Stimulated activated naive B cell treated with anti-CD40 and anti-IgM and Interleukin-4, amounts not matched to agents 10 μg/mL and 1 μg/mL and 100 μg/mL, for 72 hours (primary cell): ENCODE measurements around the gene MTFP1.
A peak's percentile ranks its signal among the peaks of the same experiment; 100 is the strongest.

Experiments used
- ATAC-seq, 2 donors: fragments of 150-1000 bp; cut with Tn5 transposase; replicated peaks; 2 replicates each; pipeline ENCODE4 v1.10.0; 2021; ENCODE audit warnings: moderate library complexity in 1 of 2
- DNase-seq: peaks from one replicate; pipeline ENCODE4 v3.0.0; 2021
- H3K27ac Mint-ChIP-seq: one replicate; pipeline ENCODE4 v1.8.0; 2022; ENCODE audit warnings: mild to moderate bottlenecking, mixed read lengths
- H3K27me3 Mint-ChIP-seq, 2 donors: one replicate each; pipeline ENCODE4 v1.8.0; 2022; ENCODE audit warnings: mixed read lengths in 2 of 2
- H3K36me3 Mint-ChIP-seq, 2 donors: one replicate each; pipeline ENCODE4 v1.8.0; 2022; ENCODE audit warnings: mixed read lengths in 2 of 2, mild to moderate bottlenecking in 1 of 2
- H3K4me1 Mint-ChIP-seq, 2 donors: one replicate each; pipeline ENCODE4 v1.8.0; 2022; ENCODE audit warnings: mixed read lengths in 2 of 2, mild to moderate bottlenecking in 1 of 2
- H3K4me3 Mint-ChIP-seq, 2 donors: one replicate each; pipeline ENCODE4 v1.8.0; 2022; ENCODE audit warnings: mild to moderate bottlenecking in 2 of 2, mixed read lengths in 2 of 2, moderate library complexity in 1 of 2
- H3K9me3 Mint-ChIP-seq, 2 donors: one replicate each; pipeline ENCODE4 v1.8.0; 2022; ENCODE audit warnings: mixed read lengths in 2 of 2, mild to moderate bottlenecking in 1 of 2

The MTFP1 gene, protein sequence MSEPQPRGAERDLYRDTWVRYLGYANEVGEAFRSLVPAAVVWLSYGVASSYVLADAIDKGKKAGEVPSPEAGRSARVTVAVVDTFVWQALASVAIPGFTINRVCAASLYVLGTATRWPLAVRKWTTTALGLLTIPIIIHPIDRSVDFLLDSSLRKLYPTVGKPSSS

DNA sequence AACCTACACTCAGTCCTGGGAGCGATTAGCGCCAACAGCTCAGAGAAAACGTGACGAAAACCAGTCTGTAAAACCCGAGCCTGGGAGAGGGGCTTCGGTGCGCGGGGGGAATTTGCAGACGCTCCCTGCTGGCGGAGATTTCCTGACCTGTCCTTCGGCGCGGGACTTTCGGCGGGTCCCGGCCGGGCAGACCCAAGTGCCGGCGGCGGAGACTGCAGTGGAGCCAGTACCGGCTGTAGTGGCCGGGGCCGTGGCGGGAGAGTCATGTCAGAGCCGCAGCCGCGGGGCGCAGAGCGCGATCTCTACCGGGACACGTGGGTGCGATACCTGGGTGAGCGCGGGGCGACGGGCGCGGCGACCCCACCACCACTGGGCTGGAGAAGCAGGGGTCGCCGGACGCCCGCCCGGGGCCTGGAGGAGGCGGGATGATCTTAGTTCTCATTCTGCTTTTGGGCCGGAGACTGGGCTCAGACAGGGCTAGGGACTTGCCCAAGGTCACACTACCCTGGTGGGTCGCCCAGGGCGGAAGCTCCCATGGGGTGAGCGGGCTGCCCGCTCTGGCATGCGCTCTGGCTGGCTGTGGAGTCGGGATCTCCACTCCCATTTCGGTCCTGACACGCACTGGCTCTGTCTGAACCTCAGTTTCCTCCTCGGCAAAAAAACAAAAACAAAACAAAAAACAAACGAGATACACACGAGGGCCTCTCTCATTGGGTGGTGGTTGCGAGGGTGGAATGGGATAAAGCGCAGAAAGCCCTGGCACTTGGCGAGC, at the start of gene MTFP1:
TSS of gene MTFP1 (plus strand) at position 153 of the 772 bp plus-strand sequence. CDS start at position 265, 112 bp downstream.
- DNase-seq (peak; percentile 45), ATAC-seq (peak; percentile 13 to 16)
- H3K9me3 Mint-ChIP-seq, result no peaks in the 10 kb centered on the region
- H3K27me3 Mint-ChIP-seq, result no peaks in the 10 kb centered on the region
- H3K27ac Mint-ChIP-seq, result peak within 1 kb of the TSS; percentile 99
- H3K36me3 Mint-ChIP-seq, result peaks cover 11 to 41% of the 10 kb centered on the region in 2 donors
- H3K4me1 Mint-ChIP-seq, result peaks cover 31 to 55% of the 10 kb centered on the region in 2 donors
- peak within 1 kb of the TSS; percentile 88 to 97 for H3K4me3 Mint-ChIP-seq

DNA sequence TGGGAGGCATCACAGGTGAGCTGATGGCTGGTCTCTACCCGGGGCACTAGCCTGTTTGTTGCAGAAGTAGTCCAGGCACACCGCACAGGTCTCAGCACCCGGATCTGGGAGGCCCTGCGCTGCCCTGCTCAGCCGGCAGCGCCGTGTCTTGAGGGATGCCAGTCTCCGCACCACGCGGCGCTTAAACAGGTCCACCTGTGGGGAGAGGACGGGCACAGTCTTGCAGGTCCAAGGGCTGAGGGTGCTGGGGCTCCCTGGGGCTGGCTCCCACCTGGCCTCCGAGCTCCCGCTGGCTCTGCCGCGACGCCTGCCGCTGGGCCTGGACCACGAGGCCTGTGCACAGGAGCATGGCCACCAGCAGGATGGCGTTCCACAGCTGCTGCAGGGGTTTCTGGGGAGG, 45.6 kb upstream of the MTFP1 start:
- H3K36me3 Mint-ChIP-seq, result peaks cover 7 to 28% of the 10 kb centered on the region in 2 donors
- DNase-seq (no peak), ATAC-seq (no peak)
- no peak overlapping the region for H3K4me3 Mint-ChIP-seq
- H3K9me3 Mint-ChIP-seq, result no peaks in the 10 kb centered on the region
- peaks cover 6 to 10% of the 10 kb centered on the region in 2 donors for H3K4me1 Mint-ChIP-seq
- no peak overlapping the region for H3K27ac Mint-ChIP-seq
- H3K27me3 Mint-ChIP-seq, result no peaks in the 10 kb centered on the region

DNA sequence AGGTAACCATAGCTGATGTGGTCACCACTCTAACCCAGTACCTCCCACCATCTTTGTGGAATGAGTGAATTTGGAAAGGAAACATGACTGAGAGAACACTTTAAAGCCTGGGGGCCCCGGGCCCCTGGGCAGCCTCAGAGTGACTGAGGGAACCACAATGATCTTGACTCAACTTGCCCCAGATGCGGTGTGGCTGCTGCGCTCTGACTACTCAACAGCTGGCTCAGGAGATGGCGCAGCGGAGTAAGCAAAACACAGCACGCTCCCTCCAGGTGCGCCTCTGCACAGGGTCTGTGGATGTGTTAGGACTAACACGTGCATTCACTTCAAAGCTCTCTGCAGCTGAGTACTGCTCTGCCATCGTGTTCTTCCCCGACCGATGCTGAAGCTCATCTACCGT, 44.3 kb upstream of the MTFP1 start:
- H3K27me3 Mint-ChIP-seq, result no peaks in the 10 kb centered on the region
- no peaks in the 10 kb centered on the region for H3K9me3 Mint-ChIP-seq
- no peak overlapping the region for H3K4me3 Mint-ChIP-seq
- DNase-seq, result no peak
- H3K27ac Mint-ChIP-seq, result no peak overlapping the region
- no peak for ATAC-seq
- H3K4me1 Mint-ChIP-seq, result peaks cover 11 to 12% of the 10 kb centered on the region in 2 donors
- peaks cover 7 to 25% of the 10 kb centered on the region in 2 donors for H3K36me3 Mint-ChIP-seq

DNA sequence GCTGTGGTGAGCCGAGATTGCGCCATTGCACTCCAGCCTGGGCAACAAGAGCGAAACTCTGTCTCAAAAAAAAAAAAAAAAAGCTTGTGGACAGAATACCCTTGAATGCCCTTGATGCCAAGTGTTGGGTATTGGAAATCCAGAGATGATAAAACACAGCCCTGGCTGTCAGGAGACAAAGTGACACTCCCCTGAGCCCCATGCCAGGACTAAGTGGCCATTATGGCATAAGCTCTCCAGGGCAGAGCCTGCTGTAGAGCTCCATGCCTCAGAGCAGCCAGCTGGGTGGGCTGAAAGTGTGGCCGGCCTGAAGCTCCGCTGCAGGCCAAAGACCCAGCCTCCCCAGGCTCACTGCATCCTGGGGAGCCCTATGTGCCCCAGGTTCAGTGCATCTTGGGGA, 43.2 kb upstream of the MTFP1 start:
- H3K9me3 Mint-ChIP-seq, result no peaks in the 10 kb centered on the region
- ATAC-seq, result no peak
- H3K27me3 Mint-ChIP-seq, result peaks cover 2% of the 10 kb centered on the region in 2 donors

DNA sequence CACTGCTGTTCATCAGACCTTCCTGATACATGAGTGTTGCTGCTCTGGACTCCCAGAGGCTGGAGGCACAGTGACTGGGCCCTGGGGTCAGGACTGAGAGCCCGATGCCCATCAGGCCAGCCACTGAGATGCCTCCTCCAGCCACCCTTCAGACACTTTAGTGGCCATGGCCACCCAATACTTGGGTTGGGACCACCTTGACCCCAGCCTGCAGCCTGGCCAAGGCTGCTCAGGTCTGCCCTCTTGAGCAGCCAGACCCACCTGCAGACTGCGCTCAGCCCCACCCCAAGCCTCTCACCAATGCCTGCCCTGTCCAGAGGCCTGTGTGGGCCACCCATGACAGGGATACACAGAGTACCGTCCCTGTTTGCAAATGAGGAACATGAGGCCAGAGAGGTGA, 42.5 kb upstream of the MTFP1 start:
- Mint-ChIP-seq H3K36me3 (peaks cover 7 to 21% of the 10 kb centered on the region in 2 donors), H3K4me3 (no peak overlapping the region)
- ATAC-seq, result no peak

More for the DNA sequence above, 43.2 kb upstream of the MTFP1 start:
- H3K4me3 Mint-ChIP-seq, result no peak overlapping the region
- peaks cover 7 to 25% of the 10 kb centered on the region in 2 donors for H3K36me3 Mint-ChIP-seq
- peaks cover 16 to 20% of the 10 kb centered on the region in 2 donors for H3K4me1 Mint-ChIP-seq
- H3K27ac Mint-ChIP-seq, result no peak overlapping the region
- DNase-seq, result no peak

DNA sequence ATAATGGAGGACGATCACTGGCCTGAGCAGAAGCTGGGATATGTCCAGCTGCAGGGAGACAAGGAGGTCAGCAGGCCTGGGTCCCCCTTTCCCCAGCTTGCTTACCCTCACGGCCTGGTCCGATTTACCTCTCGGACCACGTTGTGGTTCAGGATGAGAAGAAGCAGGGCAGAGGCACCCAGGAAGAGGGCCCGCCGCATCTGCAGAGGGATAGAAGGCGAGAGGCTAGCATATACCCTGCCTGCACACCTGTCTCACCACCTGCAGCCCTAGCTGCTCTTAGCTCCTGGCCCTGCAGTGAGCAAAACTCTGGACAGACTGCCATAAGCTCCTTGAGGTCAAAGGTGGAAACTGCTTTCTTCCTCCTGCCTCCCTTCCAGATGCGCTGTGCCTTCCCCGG, 39.6 kb upstream of the MTFP1 start:
- peaks cover 5 to 6% of the 10 kb centered on the region in 2 donors for H3K27me3 Mint-ChIP-seq

More for the DNA sequence above, 42.5 kb upstream of the MTFP1 start:
- H3K27me3 Mint-ChIP-seq, result peaks cover 5 to 6% of the 10 kb centered on the region in 2 donors
- DNase-seq, result no peak
- H3K27ac Mint-ChIP-seq, result no peak overlapping the region
- H3K9me3 Mint-ChIP-seq, result no peaks in the 10 kb centered on the region
- peaks cover 19 to 24% of the 10 kb centered on the region in 2 donors for H3K4me1 Mint-ChIP-seq

DNA sequence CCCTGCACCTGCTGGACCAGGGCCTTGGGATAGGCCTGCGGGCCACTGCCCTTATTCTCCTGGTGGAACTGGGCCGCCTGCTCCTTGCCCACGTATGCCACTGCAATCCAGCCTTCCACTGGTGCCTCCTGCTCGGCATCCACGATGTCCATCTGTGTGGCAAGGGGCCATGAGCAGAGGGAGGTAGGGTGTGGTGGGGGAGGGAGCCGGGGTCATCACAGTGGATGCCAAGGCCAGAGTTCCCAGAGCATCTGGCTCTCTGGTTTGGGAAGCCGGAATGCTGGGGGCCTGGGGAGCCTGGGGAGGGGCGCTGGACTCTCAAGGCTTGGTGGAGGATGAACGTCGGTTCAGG, 39.0 kb upstream of the MTFP1 start:
- H3K4me1 Mint-ChIP-seq, result peaks cover 18 to 32% of the 10 kb centered on the region in 2 donors
- H3K36me3 Mint-ChIP-seq, result peaks cover 1 to 7% of the 10 kb centered on the region in 2 donors
- H3K27ac Mint-ChIP-seq, result peak overlapping the region; percentile 93
- peak overlapping the region; percentile 80 to 87 for H3K4me3 Mint-ChIP-seq
- peaks cover 5 to 6% of the 10 kb centered on the region in 2 donors for H3K27me3 Mint-ChIP-seq
- DNase-seq (no peak), ATAC-seq (no peak)
- no peaks in the 10 kb centered on the region for H3K9me3 Mint-ChIP-seq

More for the DNA sequence above, 39.6 kb upstream of the MTFP1 start:
- Mint-ChIP-seq H3K4me1 (peaks cover 12 to 26% of the 10 kb centered on the region in 2 donors), H3K36me3 (peaks cover 2 to 9% of the 10 kb centered on the region in 2 donors), H3K4me3 (peak overlapping the region in 1 of 2 donors; percentile 14), H3K27ac (no peak overlapping the region), H3K9me3 (no peaks in the 10 kb centered on the region)
- no peak for DNase-seq
- ATAC-seq, result no peak

DNA sequence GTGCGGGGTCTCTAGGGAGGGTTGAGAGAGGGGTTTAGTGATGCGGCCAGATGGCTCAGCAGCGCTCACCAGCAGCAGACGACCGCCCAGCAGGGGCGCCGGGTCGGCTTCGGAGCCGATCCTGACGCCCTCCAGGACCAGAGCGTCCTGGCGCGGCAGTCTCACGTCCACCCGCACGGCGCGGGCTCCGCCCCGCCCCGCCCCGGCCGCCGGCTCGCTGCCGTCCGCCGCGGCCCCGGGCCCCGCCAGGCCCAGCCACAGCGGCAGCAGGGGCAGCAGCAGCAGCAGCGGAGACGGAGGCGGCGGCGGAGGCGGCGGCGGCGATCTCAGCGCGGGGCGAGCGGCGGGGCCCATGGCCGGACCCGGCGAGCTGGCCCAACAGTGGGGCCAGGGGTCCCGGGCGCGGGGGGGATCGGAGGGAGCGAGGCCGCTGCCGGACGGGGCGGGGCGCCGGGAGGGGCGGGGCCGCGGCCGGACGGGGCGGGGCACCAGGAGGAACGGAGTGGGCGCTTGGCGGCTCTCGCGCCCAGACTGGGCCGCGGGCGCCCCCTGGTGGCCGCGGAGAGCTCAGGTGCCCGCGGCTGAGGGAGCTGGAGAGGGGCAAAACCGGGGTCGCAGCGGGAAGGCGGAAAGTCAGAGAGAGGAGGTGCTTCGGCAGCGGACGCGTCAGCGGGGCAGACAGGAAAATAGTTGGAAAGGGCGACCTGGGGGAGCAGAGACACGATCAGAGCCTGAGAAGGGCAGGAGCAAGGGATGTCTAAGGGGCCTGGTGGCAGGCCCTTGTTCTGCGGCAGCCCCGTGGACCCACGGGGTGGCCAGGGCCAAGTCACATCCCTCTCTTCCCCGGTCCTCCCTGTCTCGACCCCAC, 38.4 kb upstream of the MTFP1 start, which contains the start of gene RNF215:
TSS of gene RNF215 (minus strand) at position 452 of the 868 bp plus-strand sequence. CDS start at position 354, 98 bp downstream.
- ATAC-seq (peak; percentile 82 to 85), DNase-seq (peak; percentile 76)
- H3K27ac Mint-ChIP-seq, result peak within 1 kb of the TSS; percentile 93
- H3K27me3 Mint-ChIP-seq, result peaks cover 5 to 6% of the 10 kb centered on the region in 2 donors
- H3K9me3 Mint-ChIP-seq, result no peaks in the 10 kb centered on the region
- H3K4me3 Mint-ChIP-seq, result peak within 1 kb of the TSS; percentile 80 to 87
- peaks cover 0 to 7% of the 10 kb centered on the region in 2 donors for H3K36me3 Mint-ChIP-seq
- H3K4me1 Mint-ChIP-seq, result peaks cover 21 to 38% of the 10 kb centered on the region in 2 donors

DNA sequence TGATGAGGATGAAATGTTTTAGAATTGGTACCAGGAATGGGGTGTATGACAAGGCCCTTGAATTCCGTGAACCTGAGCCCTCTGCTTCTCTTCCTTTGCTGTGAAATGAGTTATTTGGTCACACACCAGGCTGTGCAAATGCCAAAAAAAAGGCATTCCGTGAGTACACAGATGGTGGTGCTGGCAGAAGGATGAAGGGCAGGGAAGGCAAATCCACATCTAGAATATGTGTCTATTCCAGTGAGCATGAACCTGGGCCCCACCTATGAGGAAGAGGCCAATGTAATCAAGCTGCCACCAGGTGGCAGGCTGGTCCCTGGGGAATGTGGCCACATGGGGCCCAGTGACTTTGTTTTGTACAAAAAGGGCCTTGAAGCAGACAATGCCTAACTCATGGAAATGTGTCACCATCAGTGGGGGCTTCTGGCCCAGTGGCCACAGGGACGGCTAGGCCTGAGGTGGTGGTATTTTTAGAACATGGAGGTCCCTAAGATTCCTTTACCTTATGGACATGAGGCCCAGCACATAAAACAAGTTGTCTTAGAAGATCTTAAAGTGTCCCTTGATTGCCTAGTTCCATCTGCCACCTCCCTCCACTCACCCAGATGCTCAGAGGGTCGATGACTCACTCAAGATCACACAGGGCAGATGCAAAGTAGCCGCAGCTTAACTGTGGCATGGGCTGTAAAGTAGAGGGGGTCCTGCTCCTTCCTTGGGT, 34.4 kb upstream of the MTFP1 start:
- DNase-seq (peak; percentile 73), ATAC-seq (peak; percentile 64 to 65)
- no peaks in the 10 kb centered on the region for H3K9me3 Mint-ChIP-seq
- H3K4me3 Mint-ChIP-seq, result no peak overlapping the region
- peak overlapping the region; percentile 92 for H3K27ac Mint-ChIP-seq
- no peaks in the 10 kb centered on the region for H3K36me3 Mint-ChIP-seq
- H3K27me3 Mint-ChIP-seq, result peaks cover 12 to 15% of the 10 kb centered on the region in 2 donors
- H3K4me1 Mint-ChIP-seq, result peaks cover 29 to 48% of the 10 kb centered on the region in 2 donors

DNA sequence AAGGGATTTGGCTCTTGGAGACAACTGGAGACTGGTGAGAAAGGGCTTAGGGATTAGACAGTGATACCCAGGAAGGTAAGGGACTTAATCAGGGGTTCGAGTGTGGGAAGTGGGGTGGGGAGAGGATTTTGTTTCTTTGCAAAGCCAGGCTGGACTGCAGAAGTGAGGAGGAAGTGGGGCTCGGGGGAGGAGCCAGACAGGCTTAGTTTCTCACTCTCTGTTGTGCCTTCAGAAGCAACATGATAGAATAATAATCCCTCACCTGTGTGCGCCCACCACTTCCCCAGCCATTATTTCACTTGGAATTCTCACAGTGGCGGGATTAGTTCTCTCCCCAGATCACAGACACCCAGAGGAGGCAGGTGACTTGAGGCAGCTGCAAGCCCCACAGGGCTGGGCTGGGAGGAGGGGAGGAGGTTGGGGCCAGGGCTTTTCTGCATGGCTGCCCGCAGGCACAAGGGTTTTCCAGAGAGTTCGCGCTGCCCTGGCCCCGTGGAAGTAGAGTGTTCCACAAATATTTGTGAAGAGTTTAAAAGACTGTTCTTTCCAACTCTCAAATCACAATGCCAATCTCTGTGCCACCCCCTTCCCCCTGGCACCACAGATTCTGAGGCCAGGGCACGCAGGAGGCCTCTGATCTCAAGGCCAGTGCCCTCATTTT, 32.8 kb upstream of the MTFP1 start:
- Mint-ChIP-seq H3K27me3 (peaks cover 20 to 26% of the 10 kb centered on the region in 2 donors), H3K36me3 (no peaks in the 10 kb centered on the region), H3K4me3 (no peak overlapping the region), H3K27ac (peak overlapping the region; percentile 25), H3K4me1 (peaks cover 30 to 50% of the 10 kb centered on the region in 2 donors), H3K9me3 (no peaks in the 10 kb centered on the region)
- DNase-seq (no peak), ATAC-seq (no peak)

DNA sequence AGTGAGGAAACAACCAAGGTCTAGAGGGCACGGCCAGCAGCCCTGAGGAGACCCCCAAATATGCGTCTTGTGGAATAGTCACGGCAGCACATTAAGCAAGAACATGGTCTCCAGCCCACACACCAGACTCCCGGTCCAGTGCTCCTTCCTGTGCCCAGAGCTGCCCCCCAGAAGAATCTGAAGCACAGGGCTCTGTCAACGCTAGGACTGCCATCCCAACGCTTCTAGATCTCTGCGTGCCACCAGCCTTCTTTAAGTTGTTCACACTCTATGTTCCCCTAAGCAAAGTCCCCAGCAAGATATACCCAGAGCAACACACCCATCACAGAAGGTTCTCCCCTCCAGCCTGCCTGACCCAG, 32.3 kb upstream of the MTFP1 start:
- Mint-ChIP-seq H3K27me3 (peaks cover 25 to 31% of the 10 kb centered on the region in 2 donors), H3K4me3 (no peak overlapping the region), H3K36me3 (no peaks in the 10 kb centered on the region), H3K9me3 (no peaks in the 10 kb centered on the region), H3K4me1 (peaks cover 30 to 55% of the 10 kb centered on the region in 2 donors), H3K27ac (no peak overlapping the region)
- ATAC-seq (no peak), DNase-seq (no peak)

DNA sequence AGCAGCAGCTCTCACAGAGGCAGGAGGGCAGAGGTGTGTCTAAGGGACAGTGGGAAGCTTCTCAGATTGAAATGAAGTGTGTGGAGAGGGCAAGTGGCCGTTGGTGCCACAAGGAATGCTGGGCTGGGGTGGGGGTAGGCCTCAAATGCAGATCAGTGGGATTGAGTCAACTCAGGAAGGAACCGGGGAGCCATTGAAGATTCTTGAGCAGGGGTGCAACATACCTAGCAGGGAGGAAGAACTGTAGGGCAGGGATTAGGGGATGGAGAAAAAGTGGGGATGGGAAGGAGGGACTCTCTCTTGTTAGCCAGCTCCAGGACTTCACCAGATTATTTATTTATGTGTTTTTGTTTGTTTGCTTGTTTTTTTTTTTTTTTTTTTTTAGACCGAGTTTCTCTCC, 31.7 kb upstream of the MTFP1 start:
- DNase-seq (no peak), ATAC-seq (no peak)
- no peaks in the 10 kb centered on the region for H3K36me3 Mint-ChIP-seq
- no peak overlapping the region for H3K27ac Mint-ChIP-seq
- no peak overlapping the region for H3K4me3 Mint-ChIP-seq
- H3K4me1 Mint-ChIP-seq, result peaks cover 30 to 55% of the 10 kb centered on the region in 2 donors
- no peaks in the 10 kb centered on the region for H3K9me3 Mint-ChIP-seq
- H3K27me3 Mint-ChIP-seq, result peaks cover 31 to 37% of the 10 kb centered on the region in 2 donors
